DLD1 (cell line): ENCODE data around the gene CERCAM.
"Not testable (repeated sequence)": the region's sequence is repeated elsewhere in the genome, so short reads cannot be mapped to it uniquely, and the experiment has no call there.

ENCODE experiments used
- in situ Hi-C: cut with HindIII; loops from 2 replicates; pipeline ENCODE4 v1.10.0; 2017; ENCODE audit warnings: low sequenced_read_pairs

CERCAM gene

GRCh38 chr9:128393145-128393775 lies 27.4 kb upstream of the CERCAM start:
- in situ Hi-C loops, result no loop called here

DNA sequence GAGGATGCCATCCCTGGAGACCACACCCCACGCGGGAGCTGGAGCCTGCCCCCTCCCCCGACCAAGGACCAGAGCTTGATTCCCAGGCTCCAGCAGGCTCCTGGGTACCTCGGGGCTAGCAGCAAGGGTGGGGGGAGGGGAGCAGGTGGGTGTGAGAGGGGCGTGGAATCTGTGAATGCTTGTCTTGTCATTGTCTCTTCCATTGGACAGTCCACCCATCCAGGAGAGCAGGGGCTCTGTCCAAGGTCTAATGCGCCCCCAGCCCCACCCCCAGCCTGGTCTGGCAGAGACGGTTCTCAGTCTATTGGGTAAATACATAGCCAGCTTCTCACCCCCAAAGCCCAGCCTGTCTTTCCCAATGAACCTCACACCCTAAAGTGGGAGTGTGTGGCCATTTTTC lies 26.7 kb upstream of the CERCAM start:
- in situ Hi-C loops, result no loop called here

DNA sequence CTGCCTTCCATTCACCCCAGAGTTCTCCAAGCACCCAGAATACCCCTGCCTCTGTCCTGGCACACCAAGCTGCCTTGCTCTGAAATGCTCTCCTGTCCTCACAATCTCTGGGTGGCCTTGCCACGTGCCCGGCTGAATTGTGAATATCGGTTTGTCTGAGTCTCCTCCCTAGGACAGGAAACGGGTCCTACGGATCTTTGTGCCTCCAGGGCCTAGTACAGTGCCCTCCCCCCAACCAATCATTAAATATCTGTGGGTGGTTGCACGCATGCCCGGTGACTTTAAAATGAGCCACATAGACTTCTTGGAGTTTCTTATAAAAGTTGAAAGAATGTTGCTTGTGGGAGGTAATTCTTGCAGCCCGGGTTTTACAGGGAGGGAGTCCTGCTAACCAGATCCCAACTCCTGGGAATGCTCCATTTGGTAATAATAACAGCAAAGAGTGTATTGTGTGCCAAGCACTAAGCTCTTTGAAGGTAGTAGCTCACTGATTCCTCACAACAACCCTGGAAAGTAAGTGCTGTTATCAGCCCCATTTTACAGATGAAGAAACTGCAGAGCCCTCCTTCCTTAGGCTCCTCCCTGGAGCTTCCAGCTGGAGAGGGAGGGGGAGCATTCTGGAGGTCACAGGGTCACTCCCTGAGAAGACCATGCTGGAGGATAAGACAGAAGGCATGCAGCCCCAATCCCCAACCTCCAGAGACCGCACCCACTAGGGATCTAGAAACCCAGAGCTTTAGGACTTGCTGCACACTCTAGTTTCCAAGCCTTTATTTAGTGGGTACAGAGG lies 26.1 kb upstream of the CERCAM start:
- in situ Hi-C loops, result no loop called here

- in situ Hi-C loops, result no loop called here
These were observed 23.6 kb upstream of the CERCAM start for GRCh38 chr9:128396970-128397613.

GRCh38 chr9:128397831-128398230 lies 22.8 kb upstream of the CERCAM start:
- in situ Hi-C loops, result no loop called here

DNA sequence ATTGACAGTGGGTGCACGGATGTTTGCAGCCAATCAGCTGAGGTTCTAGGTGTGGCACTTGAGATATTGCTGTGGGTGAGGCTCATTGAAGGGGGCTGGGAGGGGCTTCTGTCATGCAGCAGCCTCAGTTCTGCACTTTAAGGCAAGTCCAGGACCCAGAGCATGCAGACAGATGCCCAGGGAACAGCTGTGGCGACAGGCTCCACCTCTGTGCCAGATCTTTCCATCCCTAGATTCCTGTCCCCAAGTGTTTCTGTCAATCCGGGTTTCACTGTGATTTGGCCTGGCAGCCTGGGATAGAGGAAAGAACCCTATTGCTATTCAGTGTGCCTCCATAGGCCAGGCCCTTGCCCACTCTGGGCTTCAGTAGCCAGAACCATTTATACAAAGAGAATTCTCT lies 20.8 kb upstream of the CERCAM start:
- in situ Hi-C loops, result no loop called here

- in situ Hi-C loops, result no loop called here
These were observed 16.1 kb upstream of the CERCAM start for GRCh38 chr9:128404560-128404959.

- in situ Hi-C loops, result no loop called here
These were observed 15.4 kb upstream of the CERCAM start for GRCh38 chr9:128405077-128405779.

GRCh38 chr9:128405780-128406171 lies 14.9 kb upstream of the CERCAM start:
- in situ Hi-C loops, result no loop called here

DNA sequence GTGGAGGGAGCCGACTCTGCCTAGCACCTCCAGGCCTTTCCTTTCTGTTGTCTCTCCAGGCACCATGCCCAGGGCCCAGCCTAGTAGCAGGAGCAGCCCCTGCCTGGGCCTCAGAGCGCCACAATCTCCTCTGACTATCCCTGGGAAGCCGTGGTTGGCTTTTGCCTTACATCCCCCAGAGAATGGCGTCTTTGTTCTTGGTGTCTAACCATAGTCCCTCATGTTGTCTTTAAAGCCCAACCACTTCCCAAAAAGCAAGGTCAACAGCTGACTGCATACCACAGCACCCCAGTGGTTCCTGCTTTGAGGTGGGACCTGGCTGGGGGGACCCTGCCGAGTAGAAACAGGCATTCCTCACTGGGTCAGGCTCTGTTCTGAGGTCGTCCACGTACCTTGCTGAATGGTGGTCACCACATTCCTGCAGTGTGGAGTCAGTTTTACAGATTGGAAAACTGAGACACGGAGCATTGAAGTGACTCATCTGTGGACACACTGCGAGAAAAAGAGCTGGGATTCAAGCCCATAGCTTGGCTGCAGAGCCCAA lies 13.7 kb upstream of the CERCAM start:
- in situ Hi-C loops, result no loop called here

- in situ Hi-C loops, result no loop called here
These were observed 11.7 kb upstream of the CERCAM start for GRCh38 chr9:128408963-128409431.

- in situ Hi-C loops, result no loop called here
These were observed 11.2 kb upstream of the CERCAM start for GRCh38 chr9:128409450-128409849.

GRCh38 chr9:128409978-128410377 lies 10.7 kb upstream of the CERCAM start:
- in situ Hi-C loops, result no loop called here

- in situ Hi-C loops, result no loop called here
These were observed 9.1 kb upstream of the CERCAM start for GRCh38 chr9:128411364-128412119.

DNA sequence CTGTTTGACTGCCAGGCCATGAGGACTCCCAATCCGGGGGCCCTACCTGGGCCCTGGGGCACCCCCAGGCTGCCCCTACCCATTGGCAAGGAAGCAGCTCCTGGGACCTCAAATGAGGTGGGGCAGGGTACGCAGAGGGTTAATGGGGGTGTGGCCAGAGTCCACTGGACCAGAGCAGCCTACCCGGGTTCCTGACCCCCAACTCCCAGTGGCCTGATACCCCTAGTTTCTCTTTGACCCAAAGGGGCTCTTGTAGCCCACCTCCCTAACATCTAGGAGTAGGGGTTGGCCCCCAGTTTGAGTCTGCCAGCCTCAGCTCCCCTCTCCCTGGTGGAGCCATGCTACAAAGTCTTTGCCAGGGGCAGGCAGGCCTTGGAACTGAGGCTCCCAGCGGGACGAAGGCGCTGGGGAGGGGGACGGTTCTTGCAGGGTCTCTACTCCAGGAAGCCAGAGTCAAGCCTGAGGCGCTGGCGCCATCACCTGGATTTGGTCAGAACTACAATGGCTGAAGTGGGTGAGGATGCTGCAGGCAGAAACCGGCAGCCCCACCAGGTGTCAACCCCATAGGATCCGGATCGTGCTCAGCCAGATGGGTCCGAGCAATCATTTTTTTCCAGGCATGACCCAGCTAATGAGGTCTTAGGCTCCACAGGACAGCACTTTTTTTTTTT lies 8.4 kb upstream of the CERCAM start:
- in situ Hi-C loops, result no loop called here

DNA sequence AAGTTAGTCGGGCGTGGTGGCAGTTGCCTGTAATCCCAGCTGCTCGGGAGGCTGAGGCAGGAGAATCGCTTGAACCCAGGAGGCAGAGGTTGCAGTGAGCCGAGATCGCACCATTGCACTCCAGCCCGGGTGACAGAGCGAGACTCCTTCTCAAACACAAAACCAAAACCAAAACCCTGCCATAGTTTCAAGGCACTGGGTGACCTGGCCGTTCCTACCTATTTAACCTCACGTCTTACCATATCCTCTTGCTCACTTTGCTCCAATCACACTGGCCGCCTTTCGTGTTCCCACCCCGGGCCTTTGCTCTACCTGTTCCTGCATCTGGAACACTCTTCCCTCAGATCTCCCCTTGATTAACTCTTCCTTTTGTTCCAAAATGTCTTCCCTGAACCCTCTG lies 6.9 kb upstream of the CERCAM start:
- in situ Hi-C loops, result not testable (repeated sequence)

- in situ Hi-C loops, result no loop called here
These were observed 6.2 kb upstream of the CERCAM start for GRCh38 chr9:128414461-128414860.

- in situ Hi-C loops, result no loop called here
These were observed 5.4 kb upstream of the CERCAM start for GRCh38 chr9:128415281-128415680.

GRCh38 chr9:128416014-128416413 lies 4.6 kb upstream of the CERCAM start:
- in situ Hi-C loops, result no loop called here
